Stimulated activated CD4-positive, alpha-beta T cell treated with anti-CD3 and anti-CD28 coated beads, Interleukin-2, amount 100 ng/mL, for 48 hours (primary cell): Measurements from ENCODE around the gene SLC9A2.

Experiments
- DNase-seq, 2 donors: peaks; one replicate each; pipeline ENCODE4 v3.0.0-alpha.2; 2020

SLC9A2 gene

DNA sequence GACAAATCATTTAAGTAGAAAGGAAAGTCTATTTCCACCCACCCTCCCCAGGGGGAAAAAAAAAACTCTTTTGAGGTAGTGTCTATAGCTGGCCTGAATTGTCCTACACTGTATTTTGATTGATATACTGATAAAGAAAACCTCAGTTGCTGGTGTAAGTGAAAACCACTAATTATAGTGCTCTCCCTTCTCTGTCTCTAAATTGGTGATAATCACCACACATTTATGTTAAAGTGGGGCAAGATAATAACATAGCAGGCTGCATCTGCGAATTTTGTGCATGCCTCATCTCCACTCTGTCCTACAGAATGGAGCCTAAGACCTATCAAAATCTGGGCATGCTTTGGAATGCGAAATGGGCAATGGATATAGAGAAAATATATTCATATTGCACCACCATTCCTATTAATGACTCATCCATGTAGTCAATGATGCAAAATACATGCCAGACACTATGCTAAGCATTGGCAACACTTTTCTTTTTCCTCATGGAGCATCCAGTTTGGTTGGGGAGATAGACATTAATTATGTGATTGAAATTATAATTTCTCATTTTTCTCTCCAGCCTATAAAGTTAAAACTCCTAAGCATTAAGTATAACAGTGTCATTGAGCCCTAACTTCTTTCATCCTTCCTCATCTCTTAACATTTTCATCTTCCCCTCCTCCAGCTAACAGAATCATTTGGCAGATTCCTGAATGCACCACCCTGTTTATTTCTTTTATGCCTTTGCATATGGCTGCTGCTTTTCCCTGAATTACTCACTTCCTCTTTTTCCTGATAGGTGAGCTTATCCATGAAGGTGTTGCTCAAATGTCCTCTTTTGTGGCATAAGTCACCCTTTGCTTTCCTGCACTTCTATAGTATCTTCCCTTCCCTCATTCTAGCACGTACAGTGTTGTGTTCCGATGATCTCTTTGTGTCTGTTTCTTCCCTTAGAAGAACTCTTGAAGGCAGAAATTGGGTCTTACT, 58.2 kb downstream of the SLC9A2 start:
- DNase-seq = no peak

DNA sequence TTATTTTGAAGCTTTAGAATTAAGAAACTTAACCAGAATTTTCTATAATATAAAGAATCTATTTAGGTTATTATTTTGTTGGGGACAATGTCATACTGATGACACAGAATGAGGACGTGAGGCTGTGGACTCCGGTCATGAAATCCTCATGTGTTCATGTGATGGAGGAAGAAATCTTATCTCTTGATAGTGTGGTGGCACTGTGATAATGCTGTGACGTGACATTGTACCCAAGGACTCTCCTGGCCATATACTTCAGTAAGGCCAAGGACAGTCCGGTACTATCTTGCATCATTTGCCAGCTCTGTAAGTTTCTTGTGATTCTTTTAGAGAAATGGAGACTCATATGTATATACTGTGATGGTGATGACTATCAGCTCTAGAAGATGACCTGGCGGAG, 59.1 kb downstream of the SLC9A2 start:
- DNase-seq = no peak

DNA sequence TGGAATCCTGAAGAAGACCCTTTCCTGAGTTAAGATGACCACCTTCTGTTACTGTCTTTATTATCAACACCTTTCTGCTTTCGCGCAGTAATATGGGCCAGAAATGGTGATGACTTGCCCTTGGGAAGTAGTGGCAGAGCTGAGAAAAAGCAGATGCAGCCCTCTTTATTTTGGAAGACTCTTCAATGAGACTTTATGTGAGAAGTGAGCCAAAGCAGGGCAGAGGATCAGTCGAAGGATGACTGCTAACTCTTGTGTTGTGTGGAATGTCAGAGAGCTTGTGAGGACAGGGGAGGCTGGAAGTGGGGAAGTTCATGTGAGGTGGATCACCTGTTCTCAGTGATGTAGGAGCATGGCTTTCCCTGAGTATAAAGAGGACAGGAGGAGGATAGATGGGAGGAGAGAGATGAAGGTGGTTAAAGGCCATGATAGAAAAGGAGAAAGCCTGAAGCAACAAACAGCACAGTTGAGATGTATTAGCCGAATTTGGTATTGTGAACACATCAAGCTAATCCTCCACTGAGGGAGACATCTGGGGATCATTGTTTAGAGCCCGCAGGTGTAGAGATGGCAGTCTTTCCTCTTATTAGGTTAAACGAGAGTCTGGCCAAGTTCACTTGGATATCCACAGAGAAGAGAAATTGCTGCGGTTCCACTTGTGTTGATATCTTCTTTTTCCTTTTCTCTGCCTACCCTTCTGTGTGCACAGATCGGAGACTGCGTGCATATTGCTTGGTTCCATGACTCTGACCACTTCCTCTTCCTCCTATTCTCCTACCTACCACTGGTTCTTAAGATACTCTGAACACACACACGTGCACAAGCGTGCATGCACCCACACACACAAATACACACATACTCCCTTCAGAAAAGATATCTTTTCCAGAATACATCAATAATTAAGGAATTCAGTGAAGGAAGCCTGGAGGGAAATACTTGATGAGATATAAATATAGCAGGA, 67.4 kb downstream of the SLC9A2 start:
- DNase-seq = no peak

DNA sequence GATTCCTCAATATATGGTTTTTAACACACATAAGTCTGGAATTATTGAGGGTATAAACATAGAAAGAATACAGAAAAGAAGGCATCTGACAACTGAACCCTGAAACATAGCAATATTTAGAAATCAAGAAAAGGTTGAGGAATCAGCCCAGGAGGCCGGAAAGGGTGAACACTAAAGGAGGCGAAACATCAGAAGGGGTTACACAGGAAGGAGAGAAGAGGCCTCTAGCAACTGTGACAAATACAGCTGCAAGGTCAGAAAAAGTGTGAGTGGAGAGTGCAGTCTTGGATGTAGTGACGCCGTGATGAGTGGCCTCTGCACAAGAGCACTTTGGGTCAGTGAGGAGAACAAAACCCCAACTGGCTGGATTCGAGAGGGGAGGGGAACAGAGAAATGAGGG, 70.7 kb downstream of the SLC9A2 start:
- no peak for DNase-seq

DNA sequence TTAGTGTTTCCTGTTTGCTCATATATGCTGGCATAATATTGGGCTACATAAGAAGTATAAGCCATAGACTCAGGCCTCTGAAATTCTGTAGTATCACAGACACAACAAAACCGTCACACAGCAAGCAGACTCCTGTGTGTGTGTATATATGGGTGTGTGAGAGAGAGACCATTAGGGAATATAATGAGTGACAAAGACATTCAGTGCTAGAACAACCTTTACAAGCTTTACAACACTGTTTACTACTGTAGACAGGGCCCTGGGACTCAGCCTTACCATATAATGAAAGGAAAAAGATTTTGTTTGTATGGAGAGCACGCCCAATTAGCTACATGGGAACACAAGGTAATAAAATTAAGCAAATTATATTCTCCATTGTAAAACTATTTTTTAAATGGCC, 77.1 kb downstream of the SLC9A2 start:
- DNase-seq = no peak

DNA sequence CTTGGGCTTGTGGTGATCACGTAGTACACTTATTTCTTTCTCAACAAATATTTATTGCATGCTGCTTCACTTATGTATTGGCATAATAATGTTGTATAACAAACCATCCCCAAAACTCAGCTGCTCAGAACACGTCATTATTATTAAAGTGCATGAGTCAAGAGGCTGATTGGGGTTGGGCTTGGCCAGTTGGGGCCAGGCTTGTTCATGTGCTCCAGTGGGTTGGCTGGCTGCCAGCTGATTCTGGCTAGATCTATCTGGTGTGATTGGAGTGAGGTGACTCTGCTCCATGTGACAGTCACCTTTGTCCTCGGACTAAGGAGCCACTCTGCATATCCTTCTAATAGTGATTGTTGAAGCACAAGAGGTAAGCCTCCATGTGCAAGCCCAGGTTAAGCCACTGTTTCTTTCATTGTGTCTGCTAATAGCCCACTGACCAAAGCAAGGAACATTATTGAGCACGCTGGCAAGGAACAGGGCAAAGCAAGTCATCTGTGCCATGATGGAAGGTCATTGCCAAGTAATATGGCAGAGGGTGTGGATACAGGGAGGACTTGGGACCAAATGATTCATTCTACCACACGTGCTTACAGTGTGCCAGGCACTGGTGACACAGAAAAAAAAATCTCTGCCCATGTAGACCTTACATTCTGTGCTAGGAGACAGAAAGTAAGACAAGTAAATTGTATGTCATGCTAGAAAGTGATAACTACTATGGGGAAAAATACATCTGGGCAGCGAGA, 79.2 kb downstream of the SLC9A2 start:
- DNase-seq = no peak

DNA sequence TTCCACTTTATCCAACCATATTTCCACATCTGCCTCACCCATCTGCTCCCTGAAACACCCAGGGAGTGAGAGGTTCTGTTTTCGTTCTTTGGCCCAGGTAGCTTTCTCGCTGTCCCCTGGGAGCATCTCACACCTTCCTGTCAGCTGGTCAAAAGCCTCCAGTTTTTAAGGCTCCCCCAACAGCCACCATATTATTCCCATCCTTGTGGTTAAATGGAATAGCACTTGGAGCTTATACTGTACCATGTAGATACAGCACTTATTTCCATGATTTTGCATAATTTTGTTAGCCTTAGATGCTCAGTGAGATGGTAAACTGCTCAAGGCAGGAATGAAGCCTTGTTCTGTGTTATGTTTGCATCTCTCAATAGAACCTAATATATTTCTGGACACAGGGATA, 84.0 kb downstream of the SLC9A2 start:
- DNase-seq = no peak

DNA sequence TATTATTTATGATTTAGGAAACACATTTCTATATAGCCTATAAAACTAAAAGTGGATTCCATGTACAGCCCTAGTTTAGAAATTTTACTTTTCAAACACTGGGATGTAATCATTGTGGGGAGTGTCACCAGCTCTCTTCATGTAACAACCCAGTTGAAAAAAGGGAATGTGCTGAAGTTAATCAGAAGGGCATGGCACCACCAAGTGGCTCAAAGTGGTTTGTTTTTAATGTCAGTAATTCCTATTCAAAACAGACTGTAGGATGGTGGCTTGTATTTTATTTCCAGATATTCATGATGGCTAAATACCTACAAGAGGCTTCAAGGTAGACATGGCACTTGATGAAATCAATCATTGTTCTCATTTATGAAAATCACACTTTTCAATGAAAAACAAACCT, 84.4 kb downstream of the SLC9A2 start:
- DNase-seq = no peak

DNA sequence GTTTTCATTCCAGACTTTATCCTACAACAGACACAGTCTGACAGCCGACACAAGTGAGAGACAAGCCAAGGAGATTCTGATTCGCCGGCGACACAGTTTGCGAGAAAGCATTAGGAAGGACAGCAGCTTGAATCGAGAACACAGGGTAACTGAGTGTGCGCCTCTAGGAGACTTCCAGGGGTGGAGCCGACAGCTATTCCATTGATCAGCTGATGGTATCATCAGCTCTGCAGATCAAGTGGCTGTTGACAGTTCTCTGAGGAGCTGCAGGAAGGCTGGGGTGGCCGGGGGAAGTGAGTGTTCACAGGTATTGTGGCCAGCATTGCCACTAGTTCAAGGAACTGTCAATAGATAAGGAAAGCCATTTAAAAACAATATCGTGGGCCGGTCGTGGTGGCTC, 85.2 kb downstream of the SLC9A2 start:
- no peak for DNase-seq

DNA sequence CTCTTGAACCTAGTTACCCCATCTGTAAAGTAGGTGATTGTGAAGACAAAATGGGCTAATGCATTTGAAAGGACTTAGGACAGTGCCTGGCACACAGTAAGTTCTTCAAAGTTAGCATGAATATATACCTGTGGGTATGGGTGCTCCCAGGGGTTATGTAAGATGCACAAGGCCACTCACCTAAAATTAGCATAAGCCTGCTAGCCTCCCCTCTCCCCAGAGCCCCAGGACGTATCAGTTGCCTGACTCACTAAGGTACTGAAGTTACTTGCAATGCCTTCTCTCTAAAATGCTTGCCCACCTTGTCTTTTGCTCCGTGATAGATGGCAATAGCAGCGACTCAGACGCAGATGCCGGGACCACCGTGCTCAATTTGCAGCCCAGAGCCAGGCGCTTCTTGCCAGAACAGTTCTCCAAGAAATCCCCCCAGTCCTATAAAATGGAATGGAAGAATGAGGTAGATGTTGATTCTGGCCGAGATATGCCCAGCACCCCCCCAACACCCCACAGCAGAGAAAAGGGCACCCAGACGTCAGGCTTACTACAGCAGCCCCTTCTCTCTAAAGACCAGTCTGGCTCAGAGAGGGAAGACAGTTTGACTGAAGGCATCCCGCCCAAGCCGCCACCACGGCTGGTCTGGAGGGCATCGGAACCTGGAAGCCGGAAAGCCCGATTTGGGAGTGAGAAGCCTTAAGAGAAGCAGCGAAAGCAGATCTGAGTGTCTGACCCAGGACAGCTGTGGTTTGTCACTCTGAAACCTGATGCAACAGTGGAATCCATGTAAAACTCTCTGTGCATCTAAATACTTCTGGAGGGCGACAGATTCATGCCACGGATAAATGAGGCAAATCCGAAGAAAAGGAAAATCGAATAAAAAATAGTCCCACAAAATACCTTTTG, 88.7 kb downstream of the SLC9A2 start:
- DNase-seq = no peak

DNA sequence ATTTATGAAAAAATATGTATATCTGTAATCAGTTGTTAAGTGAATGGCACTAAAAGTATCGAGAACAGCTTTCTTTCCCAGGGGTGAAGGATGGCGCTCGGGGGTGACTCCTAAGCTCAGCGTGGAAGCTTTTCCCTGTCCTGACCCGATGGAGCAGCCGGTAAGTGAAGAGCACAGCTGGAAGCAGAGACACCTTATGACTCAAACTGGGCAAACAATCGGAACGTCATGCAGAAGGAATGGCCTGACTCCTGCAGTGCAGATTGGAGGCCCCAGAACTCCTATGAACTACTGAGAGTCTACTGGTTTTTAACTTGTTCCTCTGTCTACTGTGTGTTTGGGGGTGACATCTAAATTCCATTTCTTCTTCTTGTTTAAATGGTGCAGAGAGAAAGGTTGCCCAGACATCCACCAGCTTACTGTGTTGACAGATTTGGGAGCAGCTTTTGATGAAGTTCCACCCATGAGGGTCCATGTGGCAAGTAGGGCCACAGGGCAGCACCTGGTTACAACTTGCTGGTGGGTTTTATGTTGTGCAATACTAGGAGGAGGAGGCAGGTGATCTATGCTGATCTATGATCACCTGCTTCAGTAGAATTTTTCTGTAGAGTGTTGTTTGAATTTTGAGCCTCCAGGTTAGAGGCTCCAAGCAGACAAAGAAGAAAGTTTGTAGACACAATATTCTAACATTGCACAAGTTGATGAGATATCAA, 89.7 kb downstream of the SLC9A2 start:
- no peak for DNase-seq

DNA sequence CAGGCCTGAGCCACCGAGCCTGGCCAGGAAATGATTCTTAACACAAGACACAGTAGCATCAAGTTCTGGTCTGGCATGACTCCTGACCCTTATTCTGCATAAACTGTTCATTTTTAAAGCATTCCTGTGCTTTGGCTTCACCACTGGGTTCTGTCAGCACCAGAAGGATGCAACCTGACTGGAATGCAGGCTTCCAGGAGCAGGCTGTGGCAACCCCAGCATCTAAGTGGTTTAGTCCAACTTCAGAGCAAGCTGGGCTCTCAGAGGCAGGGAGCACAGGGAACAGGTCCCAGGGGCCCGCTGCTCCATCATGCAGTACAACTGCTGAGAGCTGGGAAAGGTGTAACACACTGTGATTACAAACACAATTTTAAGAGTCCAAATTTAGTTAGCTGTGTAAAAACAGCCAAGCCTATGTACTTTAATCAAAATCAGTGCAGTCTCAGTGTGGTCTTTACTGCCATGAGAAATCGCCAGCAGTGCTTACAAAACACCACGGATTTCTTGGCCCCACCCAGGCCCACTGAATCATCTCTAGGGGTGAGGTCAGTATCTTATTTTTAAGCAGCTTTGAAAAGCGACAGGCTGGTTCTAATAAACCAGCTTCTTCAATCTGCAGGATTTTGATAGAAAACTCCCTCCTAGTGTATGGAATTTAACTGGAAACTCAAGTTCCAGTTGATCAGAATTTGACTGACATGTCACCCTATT, 98.1 kb downstream of the SLC9A2 start:
- DNase-seq = no peak

DNA sequence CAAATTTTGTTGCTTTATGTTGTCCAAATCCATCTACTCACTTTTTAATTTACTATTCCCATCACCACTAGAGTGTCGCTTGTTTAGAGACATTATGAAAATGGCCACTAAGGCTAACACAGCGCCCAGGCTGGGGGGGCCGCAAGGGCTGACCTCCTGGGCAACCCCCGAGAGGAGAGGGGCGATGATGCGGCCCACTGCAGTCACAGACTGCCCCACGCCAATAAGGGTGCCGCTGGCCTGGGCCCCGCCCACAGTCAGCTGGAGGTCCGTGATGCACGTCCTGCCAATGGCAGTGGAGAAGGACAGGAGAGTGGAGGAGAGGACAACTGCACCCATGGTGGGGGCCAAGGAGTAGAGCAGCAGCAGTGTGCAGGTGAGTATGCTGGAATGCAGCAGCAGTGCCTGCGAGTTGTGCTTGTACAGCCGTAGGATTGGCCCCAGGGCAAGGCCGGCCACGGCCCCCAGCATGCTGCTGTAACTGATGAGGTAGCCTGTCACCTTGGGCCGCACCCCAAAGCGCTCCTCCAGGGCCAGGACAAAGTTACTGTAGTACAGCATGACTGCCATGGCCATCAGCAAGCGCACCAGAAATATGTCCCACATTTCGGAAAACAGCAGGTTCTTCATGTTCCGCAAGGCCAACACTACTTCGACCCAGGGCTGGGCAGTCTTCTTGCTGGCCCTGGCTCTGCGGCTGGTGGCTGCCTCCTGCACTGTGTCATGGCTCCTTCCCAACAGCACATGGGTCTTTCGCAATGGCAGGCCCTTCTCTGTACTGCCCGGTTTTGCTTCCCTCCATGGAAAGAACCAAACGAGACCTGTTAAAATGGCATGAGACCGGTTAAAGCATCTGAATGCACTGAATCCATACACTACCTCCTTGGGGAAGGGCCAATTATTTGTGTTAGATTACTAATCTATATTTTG, 99.3 kb downstream of the SLC9A2 start:
- DNase-seq = no peak

DNA sequence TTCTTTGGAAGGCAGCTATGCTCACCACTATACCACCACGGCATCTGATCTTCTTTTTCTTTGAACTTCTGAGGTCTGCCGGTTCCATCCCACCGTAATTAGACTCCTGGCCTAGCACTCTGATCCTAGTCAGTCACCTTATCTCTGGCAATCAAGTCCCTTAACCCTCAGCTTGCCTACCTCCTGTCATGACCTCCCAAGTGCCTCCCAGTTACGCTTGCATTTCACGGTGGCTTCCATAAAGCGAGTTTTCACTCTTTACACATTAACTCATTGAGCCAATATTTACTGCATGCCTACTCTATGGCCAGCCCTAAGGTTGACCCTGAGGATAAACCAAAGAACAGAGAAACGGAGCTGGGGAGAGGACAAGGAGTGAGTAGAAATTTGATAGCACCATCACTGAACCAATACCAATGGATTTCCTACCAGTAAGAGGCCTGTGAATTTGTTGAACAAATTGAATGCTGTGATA, 104.7 kb downstream of the SLC9A2 start:
- no peak for DNase-seq

DNA sequence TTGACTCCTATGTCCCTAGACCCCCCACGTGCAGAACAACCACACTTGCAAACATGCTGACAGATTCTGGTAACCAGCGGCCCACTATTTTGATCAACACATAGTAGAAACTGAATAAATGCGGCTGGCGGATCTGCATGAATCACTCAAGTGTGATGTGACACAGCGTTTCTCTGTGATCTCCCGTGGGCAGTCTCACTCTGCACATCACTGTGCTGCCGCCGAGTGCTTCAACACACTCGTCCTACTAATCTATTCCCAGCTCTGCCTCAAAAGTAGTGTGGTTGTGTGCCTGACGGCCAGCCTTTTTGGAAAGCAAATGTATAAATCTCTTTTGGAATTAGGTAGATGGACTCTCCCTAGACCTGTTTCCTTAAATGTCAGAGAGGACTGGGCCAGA, 105.2 kb downstream of the SLC9A2 start:
- no peak for DNase-seq

DNA sequence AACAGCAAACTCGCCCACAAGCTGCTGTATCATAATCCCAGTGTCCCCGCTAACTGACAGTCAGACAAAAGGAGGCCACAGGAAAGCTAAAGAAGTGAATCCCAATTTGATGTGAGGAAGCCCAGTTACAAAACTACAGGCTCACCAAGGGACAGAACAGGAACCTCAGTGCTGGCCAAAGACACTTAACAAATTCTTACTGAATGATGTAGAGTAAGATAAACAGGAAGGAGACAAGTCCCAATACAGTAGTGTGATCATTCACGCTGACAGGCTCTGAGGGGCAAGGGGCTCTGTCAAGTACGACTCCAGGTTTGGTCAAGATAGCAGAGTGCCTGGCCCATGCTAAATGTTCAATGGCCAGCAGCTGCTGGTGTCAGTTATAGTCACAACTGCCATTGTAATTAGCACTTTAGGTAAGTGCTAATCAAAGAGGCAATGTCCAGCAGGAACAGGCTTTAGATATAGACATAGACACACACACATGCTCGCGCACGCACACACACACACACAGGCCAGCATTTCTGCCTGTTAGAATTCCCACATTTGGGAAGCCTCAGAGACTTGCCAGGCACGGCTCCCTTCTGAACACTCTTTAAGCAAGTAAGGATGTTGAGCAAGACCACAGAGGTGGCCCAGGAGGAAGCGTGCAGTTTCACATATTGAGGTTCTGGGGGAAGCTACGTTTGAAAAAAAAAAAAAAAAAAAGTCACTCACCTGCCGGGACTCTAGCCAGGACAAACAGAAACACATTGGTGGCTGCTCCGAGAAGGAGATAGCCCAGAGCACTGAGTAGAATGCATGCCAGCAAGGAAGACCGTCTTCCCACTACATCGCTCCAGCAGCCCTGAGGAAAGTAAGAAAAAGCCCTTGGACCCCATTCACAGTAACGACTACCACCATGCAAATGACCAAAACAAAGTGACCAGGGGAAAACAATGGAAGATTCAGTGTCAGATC, 107.1 kb downstream of the SLC9A2 start:
- DNase-seq = no peak

DNA sequence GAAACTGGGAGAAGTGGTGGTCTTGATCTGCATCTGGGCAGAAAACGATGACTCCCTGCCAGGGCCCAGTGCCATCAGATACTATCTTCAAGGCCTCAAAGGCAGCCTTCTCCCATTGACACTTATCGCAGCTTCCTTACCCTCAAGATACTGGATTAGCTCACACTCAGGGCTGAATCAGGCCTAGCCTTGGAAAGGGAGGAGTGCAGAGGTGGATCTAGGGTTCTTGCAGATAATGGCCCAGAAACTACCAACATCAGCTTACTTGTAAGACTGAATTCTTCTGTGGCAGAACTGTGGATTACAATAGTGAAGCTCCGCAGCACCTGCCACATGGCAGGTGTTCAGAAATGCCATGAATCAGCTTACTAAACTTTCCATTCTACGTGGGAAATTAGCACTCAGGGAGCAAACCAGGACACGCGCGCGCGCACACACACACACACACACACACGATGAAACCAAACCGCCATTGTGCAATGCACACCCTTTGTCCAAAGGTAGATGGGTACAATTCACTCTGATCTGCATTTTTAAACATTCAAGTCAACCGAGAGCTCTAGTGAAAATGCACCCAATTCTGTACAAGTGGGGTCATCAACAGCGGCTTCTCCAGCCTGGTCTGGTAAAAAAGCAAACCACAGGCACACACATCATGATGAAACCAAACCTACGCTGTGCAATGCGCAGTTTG, 116.2 kb downstream of the SLC9A2 start:
- DNase-seq = no peak

DNA sequence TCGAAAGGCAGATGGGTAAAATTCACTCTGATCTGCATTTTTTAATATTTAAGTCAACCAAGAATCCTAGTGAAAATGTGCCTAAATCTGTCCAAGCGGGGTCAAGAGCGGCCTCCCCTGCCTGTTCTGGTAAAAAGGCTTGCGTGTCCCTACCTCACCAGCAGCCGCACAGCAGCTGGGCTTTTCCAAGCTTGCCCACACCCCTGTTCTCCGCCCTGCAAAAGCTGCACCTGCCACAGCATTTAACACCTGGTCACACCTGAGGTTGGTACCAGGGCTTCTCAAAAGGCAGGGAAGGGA, 116.7 kb downstream of the SLC9A2 start:
- DNase-seq = peak in 1 of 2 donors; percentile 4
